HEK293 (cell line): ENCODE measurements around the gene LRRC15.

Source experiments
- CTCF ChIA-PET: fragments of 350-600 bp; formaldehyde crosslinking; extraction: SDS; loops from one replicate; lab custom pipeline; 2021; ENCODE audit warnings: antibody characterized with exemption; lab: Yijun Ruan, JAX
- POLR2A ChIA-PET: fragments of 300-600 bp; formaldehyde crosslinking; extraction: SDS; loops from one replicate; lab custom pipeline; 2020; ENCODE audit warnings: antibody characterized with exemption, inconsistent platforms; lab: Yijun Ruan, JAX
- H3K27ac ChIP-seq: fragments of 200-500 bp; sonication (Bioruptor generic); 2 replicates; pipeline ENCODE4 v1.5.1; 2014; ENCODE audit warnings: low read depth, low read length, control low read depth, inconsistent platforms; ENCODE audit errors: extremely low read depth
- H3K36me3 ChIP-seq, 2 experiments: fragments of 200-500 bp in 1 of 2; sonication (Bioruptor generic) in 1 of 2; 1 replicate in 1 of 2; 2 replicates in 1 of 2; pipeline ENCODE4 v1.5.1; 2014 to 2017; ENCODE audit warnings: inconsistent platforms in 2 of 2, low read length in 2 of 2; ENCODE audit not compliant: control insufficient read depth in 2 of 2, insufficient read depth in 1 of 2
- H3K4me1 ChIP-seq: fragments of 200-500 bp; sonication (Bioruptor generic); 2 replicates; pipeline ENCODE4 v1.5.1; 2014; ENCODE audit warnings: mild to moderate bottlenecking, low read length, inconsistent platforms; ENCODE audit not compliant: control insufficient read depth, insufficient read depth
- H3K4me3 ChIP-seq: 2 replicates; pipeline ENCODE4 v1.5.1; 2011; ENCODE audit warnings: low read depth, mild to moderate bottlenecking, control low read depth, low read length, moderate library complexity
- H3K9me3 ChIP-seq: fragments of 200-500 bp; sonication (Bioruptor generic); 2 replicates; pipeline ENCODE4 v1.5.1; 2014; ENCODE audit warnings: low read depth, low read length, inconsistent platforms; ENCODE audit not compliant: control insufficient read depth, insufficient read depth
- ELK4 ChIP-seq: IDR thresholded peaks from 2 replicates; pipeline ENCODE4 v1.6.1; 2011; ENCODE audit warnings: mild to moderate bottlenecking, low read depth, low read length, borderline replicate concordance
- FEZF1 ChIP-seq: fragments of 450-650 bp; formaldehyde crosslinking; IDR thresholded peaks from 2 replicates; pipeline ENCODE4 v1.5.1; 2016; ENCODE audit warnings: missing biosample characterization, missing genetic modification characterization
- GLI4 ChIP-seq: fragments of 450-650 bp; formaldehyde crosslinking; IDR thresholded peaks from 2 replicates; pipeline ENCODE4 v1.5.1; 2016; ENCODE audit warnings: missing biosample characterization, missing genetic modification characterization
- REST ChIP-seq: fragments of 450-650 bp; formaldehyde crosslinking; IDR thresholded peaks from 2 replicates; pipeline ENCODE4 v1.5.1; 2016; ENCODE audit warnings: missing biosample characterization, missing genetic modification characterization
- SETDB1 ChIP-seq: IDR thresholded peaks from one replicate; pipeline ENCODE4 v1.6.1; 2017; ENCODE audit warnings: mild to moderate bottlenecking, low read length, moderate library complexity, mixed read lengths; ENCODE audit not compliant: insufficient read length
- TCF7L2 ChIP-seq: IDR thresholded peaks from 2 replicates; pipeline ENCODE4 v1.6.1; 2011; ENCODE audit warnings: low read depth, mild to moderate bottlenecking, inconsistent platforms, low read length, moderate library complexity, borderline replicate concordance
- ZBTB10 ChIP-seq: fragments of 450-650 bp; formaldehyde crosslinking; IDR thresholded peaks from 2 replicates; pipeline ENCODE4 v1.5.1; 2016; ENCODE audit warnings: missing biosample characterization, missing genetic modification characterization
- ZBTB11 ChIP-seq: fragments of 450-650 bp; formaldehyde crosslinking; conservative IDR thresholded peaks from 2 replicates; pipeline ENCODE4 v1.5.1; 2016; ENCODE audit warnings: low read depth, missing biosample characterization, missing genetic modification characterization
- ZBTB21 ChIP-seq: fragments of 450-650 bp; formaldehyde crosslinking; IDR thresholded peaks from 2 replicates; pipeline ENCODE4 v1.5.1; 2017; ENCODE audit warnings: missing biosample characterization, missing genetic modification characterization
- ZBTB48 ChIP-seq: fragments of 450-650 bp; formaldehyde crosslinking; IDR thresholded peaks from 2 replicates; pipeline ENCODE4 v1.5.1; 2016; ENCODE audit warnings: missing biosample characterization, missing genetic modification characterization
- ZBTB6 ChIP-seq: fragments of 450-650 bp; formaldehyde crosslinking; IDR thresholded peaks from 2 replicates; pipeline ENCODE4 v1.5.1; 2017; ENCODE audit warnings: missing biosample characterization, missing genetic modification characterization
- ZNF133 ChIP-seq: fragments of 450-650 bp; formaldehyde crosslinking; IDR thresholded peaks from 2 replicates; pipeline ENCODE4 v1.5.1; 2016; ENCODE audit warnings: missing biosample characterization, missing genetic modification characterization
- ZNF2 ChIP-seq: fragments of 450-650 bp; formaldehyde crosslinking; IDR thresholded peaks from 2 replicates; pipeline ENCODE4 v1.5.1; 2016; ENCODE audit warnings: missing biosample characterization, missing genetic modification characterization
- ZNF223 ChIP-seq: fragments of 450-650 bp; formaldehyde crosslinking; IDR thresholded peaks from 2 replicates; pipeline ENCODE4 v1.5.1; 2016; ENCODE audit warnings: missing biosample characterization, missing genetic modification characterization
- ZNF248 ChIP-seq: fragments of 450-650 bp; formaldehyde crosslinking; IDR thresholded peaks from 2 replicates; pipeline ENCODE4 v1.5.1; 2017; ENCODE audit warnings: missing biosample characterization, missing genetic modification characterization
- ZNF530 ChIP-seq: fragments of 450-650 bp; formaldehyde crosslinking; IDR thresholded peaks from 2 replicates; pipeline ENCODE4 v1.5.1; 2016; ENCODE audit warnings: low read depth, missing biosample characterization, missing genetic modification characterization
- ZNF544 ChIP-seq: fragments of 450-650 bp; formaldehyde crosslinking; IDR thresholded peaks from 2 replicates; pipeline ENCODE4 v1.5.0; 2017; ENCODE audit warnings: missing biosample characterization, missing genetic modification characterization
- ZNF548 ChIP-seq: fragments of 450-650 bp; formaldehyde crosslinking; IDR thresholded peaks from 2 replicates; pipeline ENCODE4 v1.5.1; 2016; ENCODE audit warnings: missing biosample characterization, missing genetic modification characterization
- ZNF561 ChIP-seq: fragments of 450-650 bp; IDR thresholded peaks from 2 replicates; pipeline ENCODE4 v1.5.1; 2018; ENCODE audit warnings: missing biosample characterization, missing genetic modification characterization, borderline replicate concordance
- ZNF785 ChIP-seq: fragments of 450-650 bp; formaldehyde crosslinking; IDR thresholded peaks from 2 replicates; pipeline ENCODE4 v1.5.1; 2016; ENCODE audit warnings: missing biosample characterization, missing genetic modification characterization
- ZNF791 ChIP-seq: fragments of 450-650 bp; formaldehyde crosslinking; IDR thresholded peaks from 2 replicates; pipeline ENCODE4 v1.5.1; 2016; ENCODE audit warnings: missing biosample characterization, missing genetic modification characterization
- ZNF792 ChIP-seq: fragments of 450-650 bp; formaldehyde crosslinking; IDR thresholded peaks from 2 replicates; pipeline ENCODE4 v1.5.1; 2016; ENCODE audit warnings: missing biosample characterization, missing genetic modification characterization
- ZSCAN18 ChIP-seq: fragments of 450-650 bp; formaldehyde crosslinking; IDR thresholded peaks from 2 replicates; pipeline ENCODE4 v1.5.1; 2016; ENCODE audit warnings: missing biosample characterization, missing genetic modification characterization
- ZSCAN23 ChIP-seq: fragments of 450-650 bp; formaldehyde crosslinking; IDR thresholded peaks from 2 replicates; pipeline ENCODE4 v1.5.1; 2016; ENCODE audit warnings: missing biosample characterization, missing genetic modification characterization
- ZSCAN30 ChIP-seq: fragments of 450-650 bp; IDR thresholded peaks from 2 replicates; pipeline ENCODE4 v1.5.1; 2018; ENCODE audit warnings: missing biosample characterization, mild to moderate bottlenecking, missing genetic modification characterization, moderate library complexity

The LRRC15 gene

GRCh38 chr3:194326192-194326967 lies 43.2 kb downstream of the LRRC15 start:
- CTCF ChIA-PET, result no interaction called here
- no peak for TF ChIP-seq ZBTB48 (tag by site-specific recombination)
- TF ChIP-seq REST (tag by site-specific recombination), result no peak
- no peak for TF ChIP-seq ZBTB21
- TF ChIP-seq GLI4 (tag by site-specific recombination), result peak; percentile 73
- TF ChIP-seq ZNF785 (tag by site-specific recombination), result peak; percentile 86
- TF ChIP-seq TCF7L2, result no peak
- TF ChIP-seq ZNF548, result no peak
- TF ChIP-seq ZNF248 (tag by site-specific recombination), result no peak; the same call in 1 of the 2 replicates
- TF ChIP-seq ZBTB10 (tag by site-specific recombination), result no peak
- no peak for TF ChIP-seq ZNF223 (tag by site-specific recombination)
- peak; percentile 62; the same call in 1 of the 2 replicates for TF ChIP-seq ZSCAN18 (tag by site-specific recombination)
- TF ChIP-seq ZBTB11, result no peak
- TF ChIP-seq ZSCAN30 (tag by site-specific recombination), result no peak
- no peak for TF ChIP-seq ZNF530 (tag by site-specific recombination)
- TF ChIP-seq SETDB1, result no peak
- TF ChIP-seq ZBTB6 (tag by site-specific recombination), result no peak
- TF ChIP-seq ZSCAN23 (tag by site-specific recombination), result 0 out of 2 replicates have a peak, but pooled peaks have one; percentile 78
- peak; percentile 97 for TF ChIP-seq ZNF2 (tag by site-specific recombination)
- TF ChIP-seq ZNF791, result no peak
- 0 out of 2 replicates have a peak, but pooled peaks have one; percentile 25 for TF ChIP-seq ZNF544 (tag by site-specific recombination)
- no peak for TF ChIP-seq ZNF561 (tag by site-specific recombination)
- TF ChIP-seq ELK4, result no peak
- TF ChIP-seq FEZF1 (tag by site-specific recombination), result no peak
- no peak for TF ChIP-seq ZNF133 (tag by site-specific recombination)
- TF ChIP-seq ZNF792 (tag by site-specific recombination), result no peak

More at GRCh38 chr3:194326192-194326967, 43.2 kb downstream of the LRRC15 start:
- H3K4me3 ChIP-seq, result no peak overlapping the region
- no peaks in the 10 kb centered on the region for H3K4me1 ChIP-seq
- no peaks in the 10 kb centered on the region for H3K9me3 ChIP-seq
- POLR2A ChIA-PET, result no interaction called here
- no peaks in the 10 kb centered on the region for H3K36me3 ChIP-seq
- H3K27ac ChIP-seq, result no peak overlapping the region
